ENCODE data around the gene BACE2.

GRCh38 chr21:41231060-41231459 is 63.1 kb downstream of the BACE2 start:
- TF ChIP-seq, protein P1, sequence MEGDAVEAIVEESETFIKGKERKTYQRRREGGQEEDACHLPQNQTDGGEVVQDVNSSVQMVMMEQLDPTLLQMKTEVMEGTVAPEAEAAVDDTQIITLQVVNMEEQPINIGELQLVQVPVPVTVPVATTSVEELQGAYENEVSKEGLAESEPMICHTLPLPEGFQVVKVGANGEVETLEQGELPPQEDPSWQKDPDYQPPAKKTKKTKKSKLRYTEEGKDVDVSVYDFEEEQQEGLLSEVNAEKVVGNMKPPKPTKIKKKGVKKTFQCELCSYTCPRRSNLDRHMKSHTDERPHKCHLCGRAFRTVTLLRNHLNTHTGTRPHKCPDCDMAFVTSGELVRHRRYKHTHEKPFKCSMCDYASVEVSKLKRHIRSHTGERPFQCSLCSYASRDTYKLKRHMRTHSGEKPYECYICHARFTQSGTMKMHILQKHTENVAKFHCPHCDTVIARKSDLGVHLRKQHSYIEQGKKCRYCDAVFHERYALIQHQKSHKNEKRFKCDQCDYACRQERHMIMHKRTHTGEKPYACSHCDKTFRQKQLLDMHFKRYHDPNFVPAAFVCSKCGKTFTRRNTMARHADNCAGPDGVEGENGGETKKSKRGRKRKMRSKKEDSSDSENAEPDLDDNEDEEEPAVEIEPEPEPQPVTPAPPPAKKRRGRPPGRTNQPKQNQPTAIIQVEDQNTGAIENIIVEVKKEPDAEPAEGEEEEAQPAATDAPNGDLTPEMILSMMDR (IDR thresholded peaks at IDR 0.05) = no peak
- TF ChIP-seq EZH2 (IDR thresholded peaks at IDR 0.05; ENCODE audit: borderline replicate concordance, insufficient read depth, low read depth, low read length, poor library complexity, severe bottlenecking) = no peak
